ENCODE data around the gene PROC.

Gene PROC

DNA sequence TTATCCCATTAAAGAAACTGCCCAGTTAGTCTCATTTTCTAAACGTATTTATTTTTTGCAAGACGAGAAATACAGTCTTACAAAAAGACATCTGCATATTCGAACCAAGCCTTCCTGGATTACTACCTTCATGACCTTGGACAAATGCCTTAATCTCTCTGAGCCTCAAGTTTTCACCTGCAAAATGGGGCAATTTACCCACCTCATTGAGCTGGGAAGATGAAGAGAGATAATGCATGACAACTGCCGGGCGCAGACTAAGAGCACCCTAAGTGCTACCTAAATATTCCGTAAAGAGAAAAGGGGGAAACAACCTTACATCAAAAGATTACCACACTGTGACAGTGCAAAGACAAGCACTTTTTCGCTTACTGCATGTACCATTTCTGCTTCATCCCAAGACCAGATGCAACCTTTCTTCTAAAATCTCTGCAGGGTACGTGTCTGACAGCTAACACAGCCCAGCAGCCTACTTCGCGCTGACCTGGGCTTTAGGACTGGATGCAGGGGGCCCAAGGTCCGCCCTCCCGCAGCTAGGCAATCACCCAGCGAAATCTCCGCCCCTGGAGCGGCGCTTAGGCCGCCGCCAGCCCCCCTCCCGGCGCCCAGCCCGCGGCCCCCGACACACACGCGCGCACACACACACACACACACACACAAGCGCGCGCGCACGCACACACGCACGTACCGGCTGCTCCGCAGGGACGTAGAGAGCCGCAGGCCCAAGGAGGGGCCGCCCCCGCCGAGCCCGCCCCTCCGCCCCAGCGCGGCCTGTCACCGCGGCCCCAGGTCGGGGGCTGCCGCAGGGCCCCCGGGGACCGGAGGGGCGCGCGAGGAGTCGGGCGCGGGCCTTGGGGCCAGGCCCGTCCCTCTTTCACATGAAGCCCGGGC, 31.2 kb upstream of the PROC start:
- TF ChIP-seq JUND (IDR thresholded peaks at IDR 0.05; ENCODE audit: low read depth), result no peak
- in situ Hi-C loops (cut with HindIII; ENCODE audit: low pct_unique_long_range_greater_than_20kb, low sequenced_read_pairs), result no loop called here
- peak in 1 of 2 experiments; percentile 87 for DNase-seq (ENCODE audit: low read depth in 1 of 2, low spot score in 1 of 2)

GRCh38 chr2:127387655-127388422, 30.4 kb upstream of the PROC start, which contains the start of gene MAP3K2:
TSS of gene MAP3K2 (minus strand) at chr2:127387975. CDS start at chr2:127343129, 44,846 bp downstream.
- in situ Hi-C loops (cut with HindIII; ENCODE audit: low pct_unique_long_range_greater_than_20kb, low sequenced_read_pairs), result no loop called here
- DNase-seq (ENCODE audit: low read depth in 1 of 2, low spot score in 1 of 2), result peak; percentile 81 to 94
- no peak for TF ChIP-seq JUND (IDR thresholded peaks at IDR 0.05; ENCODE audit: low read depth)

GRCh38 chr2:127388423-127389164, 29.6 kb upstream of the PROC start:
- no peak for TF ChIP-seq JUND (IDR thresholded peaks at IDR 0.05; ENCODE audit: low read depth)
- DNase-seq (ENCODE audit: low read depth in 1 of 2, low spot score in 1 of 2), result no peak
- in situ Hi-C loops (cut with HindIII; ENCODE audit: low pct_unique_long_range_greater_than_20kb, low sequenced_read_pairs), result no loop called here

DNA sequence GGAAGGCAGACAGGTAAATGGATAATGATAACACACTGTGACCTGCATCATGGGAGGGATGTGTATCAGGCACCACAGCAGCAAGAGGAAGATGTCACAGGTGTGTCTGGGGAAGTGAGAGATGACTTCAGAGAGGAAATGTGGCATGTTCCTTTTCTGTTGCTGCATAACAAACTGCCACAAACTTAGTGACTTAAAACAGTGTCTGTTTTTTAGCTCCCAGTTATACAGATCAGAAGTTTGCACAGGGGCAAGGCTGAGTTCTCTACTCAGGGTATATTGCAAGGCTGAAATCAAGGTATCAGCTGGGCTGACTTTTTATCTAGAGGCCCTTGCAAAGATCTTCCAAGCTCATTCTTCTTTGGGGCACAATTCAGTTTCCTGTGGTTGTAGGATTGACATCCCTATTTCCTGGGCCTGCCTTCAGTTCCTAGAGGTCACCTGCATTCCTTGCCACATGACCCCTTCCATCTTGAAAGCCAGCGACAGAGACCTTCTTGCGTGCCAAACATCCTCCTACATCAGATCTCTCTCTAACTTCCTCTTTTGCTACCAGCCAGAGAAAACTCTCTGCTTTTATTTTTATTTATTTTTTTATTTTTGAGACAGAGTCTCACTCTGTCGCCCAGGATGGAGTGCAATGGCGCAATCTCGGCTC, 28.3 kb upstream of the PROC start:
- in situ Hi-C loops (cut with HindIII; ENCODE audit: low pct_unique_long_range_greater_than_20kb, low sequenced_read_pairs), result no loop called here
- TF ChIP-seq JUND (IDR thresholded peaks at IDR 0.05; ENCODE audit: low read depth), result no peak
- DNase-seq (ENCODE audit: low read depth in 1 of 2, low spot score in 1 of 2), result no peak

GRCh38 chr2:127392133-127392827, 25.9 kb upstream of the PROC start:
- TF ChIP-seq JUND (IDR thresholded peaks at IDR 0.05; ENCODE audit: low read depth), result no peak
- in situ Hi-C loops (cut with HindIII; ENCODE audit: low pct_unique_long_range_greater_than_20kb, low sequenced_read_pairs), result no loop called here
- DNase-seq (ENCODE audit: low read depth in 1 of 2, low spot score in 1 of 2), result no peak

GRCh38 chr2:127392828-127393578, 25.2 kb upstream of the PROC start:
- no peak for DNase-seq (ENCODE audit: low read depth in 1 of 2, low spot score in 1 of 2)
- no peak for TF ChIP-seq JUND (IDR thresholded peaks at IDR 0.05; ENCODE audit: low read depth)
- in situ Hi-C loops (cut with HindIII; ENCODE audit: low pct_unique_long_range_greater_than_20kb, low sequenced_read_pairs), result no loop called here

DNA sequence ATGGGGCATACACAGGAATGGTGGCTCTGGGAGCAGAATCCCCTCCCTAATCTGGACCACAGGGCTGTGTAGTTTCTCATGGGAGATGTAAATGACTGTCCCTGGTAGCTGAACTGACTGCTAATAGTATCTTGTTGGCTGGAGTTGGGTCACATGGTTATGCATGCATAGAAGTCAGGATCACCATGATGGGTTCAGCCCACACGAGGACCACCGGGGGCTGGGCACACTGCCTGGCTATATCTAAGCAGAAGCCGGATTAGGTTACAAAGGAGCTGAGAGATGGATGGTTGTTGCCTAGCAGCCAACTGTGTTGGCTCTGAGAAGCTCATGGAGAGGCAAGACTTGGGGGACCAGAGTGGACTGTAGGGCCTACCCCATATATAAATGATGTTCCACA, 23.7 kb upstream of the PROC start:
- no peak for TF ChIP-seq JUND (IDR thresholded peaks at IDR 0.05; ENCODE audit: low read depth)
- DNase-seq (ENCODE audit: low read depth in 1 of 2, low spot score in 1 of 2), result no peak
- in situ Hi-C loops (cut with HindIII; ENCODE audit: low pct_unique_long_range_greater_than_20kb, low sequenced_read_pairs), result no loop called here

DNA sequence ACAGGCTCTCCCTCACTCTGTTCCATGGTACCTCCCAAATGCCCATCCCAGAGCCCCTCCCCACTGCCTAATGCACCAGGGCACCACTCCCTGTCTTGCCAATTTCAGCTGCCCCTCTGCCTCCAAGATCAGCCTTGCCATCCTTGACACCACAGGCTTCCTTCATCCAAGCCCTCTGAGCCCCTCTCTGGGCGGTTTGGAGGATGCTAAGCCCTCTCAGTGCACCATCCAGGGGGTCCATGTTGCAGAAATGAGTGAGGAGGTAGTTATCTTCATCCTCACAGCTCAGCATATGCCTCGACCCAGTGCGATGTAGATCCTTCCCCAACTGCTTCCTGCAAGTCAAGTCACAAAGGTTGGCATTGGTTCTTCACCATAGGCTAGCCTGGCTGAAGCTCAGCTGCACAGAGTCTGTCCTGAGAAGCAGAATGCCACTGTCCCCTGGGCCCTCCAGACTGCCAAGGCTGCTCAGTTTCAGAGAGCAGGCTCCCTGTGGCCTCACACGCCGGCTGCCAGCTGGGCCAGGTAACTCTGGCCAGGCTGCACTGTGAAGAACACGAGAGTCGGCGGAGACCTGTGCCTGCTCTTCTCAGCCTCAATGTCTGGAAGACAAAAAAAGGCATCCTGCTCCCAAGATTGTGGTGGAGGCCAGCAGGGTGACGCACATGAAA, 20.5 kb upstream of the PROC start:
- TF ChIP-seq JUND (IDR thresholded peaks at IDR 0.05; ENCODE audit: low read depth), result no peak
- no peak for DNase-seq (ENCODE audit: low read depth in 1 of 2, low spot score in 1 of 2)

GRCh38 chr2:127398239-127398590, 20.0 kb upstream of the PROC start:
- no peak for TF ChIP-seq JUND (IDR thresholded peaks at IDR 0.05; ENCODE audit: low read depth)
- in situ Hi-C loops (cut with HindIII; ENCODE audit: low pct_unique_long_range_greater_than_20kb, low sequenced_read_pairs), result no loop called here
- peak in 1 of 2 experiments; percentile 38 for DNase-seq (ENCODE audit: low read depth in 1 of 2, low spot score in 1 of 2)

More for the DNA sequence above, 20.5 kb upstream of the PROC start:
- in situ Hi-C loops (cut with HindIII; ENCODE audit: low pct_unique_long_range_greater_than_20kb, low sequenced_read_pairs), result no loop called here

GRCh38 chr2:127400533-127400896, 17.7 kb upstream of the PROC start:
- no peak for TF ChIP-seq JUND (IDR thresholded peaks at IDR 0.05; ENCODE audit: low read depth)
- DNase-seq (ENCODE audit: low read depth in 1 of 2, low spot score in 1 of 2), result no peak
- in situ Hi-C loops (cut with HindIII; ENCODE audit: low pct_unique_long_range_greater_than_20kb, low sequenced_read_pairs), result no loop called here

Measured in T47D (cell line).